HG03196 (cell line): ENCODE results near the gene CDC73.
"Not testable (repeated sequence)": the region's sequence is repeated elsewhere in the genome, so short reads cannot be mapped to it uniquely, and the experiment has no call there.

Experiments
- ATAC-seq: cut with Tn5 transposase; IDR thresholded peaks from one replicate; pipeline ENCODE4 v1.9.1; 2021; ENCODE audit not compliant: unreplicated experiment

CDC73 gene

GRCh38 chr1:193113992-193114332, 7.9 kb upstream of the CDC73 start:
- ATAC-seq = no peak

GRCh38 chr1:193114485-193115095, 7.2 kb upstream of the CDC73 start:
- ATAC-seq = no peak

GRCh38 chr1:193115629-193116227, 6.1 kb upstream of the CDC73 start:
- no peak for ATAC-seq

GRCh38 chr1:193117167-193117566, 4.7 kb upstream of the CDC73 start:
- not testable (repeated sequence) for ATAC-seq

GRCh38 chr1:193118194-193118593, 3.6 kb upstream of the CDC73 start:
- no peak for ATAC-seq

GRCh38 chr1:193118803-193119730, 2.8 kb upstream of the CDC73 start:
- ATAC-seq = no peak

GRCh38 chr1:193120604-193121166, 1.1 kb upstream of the CDC73 start:
- ATAC-seq = no peak

GRCh38 chr1:193123751-193124150, 1.9 kb downstream of the CDC73 start:
- no peak for ATAC-seq

GRCh38 chr1:193125369-193125768, 3.5 kb downstream of the CDC73 start:
- no peak for ATAC-seq

- ATAC-seq = no peak
Measured at GRCh38 chr1:193131266-193131860, 9.5 kb downstream of the CDC73 start.

- no peak for ATAC-seq
Measured at GRCh38 chr1:193140254-193140653, 18.4 kb downstream of the CDC73 start.

GRCh38 chr1:193141804-193142203, 20.0 kb downstream of the CDC73 start:
- ATAC-seq = no peak

- no peak for ATAC-seq
Measured at GRCh38 chr1:193142409-193142808, 20.6 kb downstream of the CDC73 start.

- ATAC-seq = no peak
Measured at GRCh38 chr1:193143285-193143684, 21.5 kb downstream of the CDC73 start.

- no peak for ATAC-seq
Measured at GRCh38 chr1:193144361-193144938, 22.6 kb downstream of the CDC73 start.

- ATAC-seq = no peak
Measured at GRCh38 chr1:193144999-193145398, 23.2 kb downstream of the CDC73 start.

GRCh38 chr1:193156117-193156821, 34.4 kb downstream of the CDC73 start:
- no peak for ATAC-seq

- no peak for ATAC-seq
Measured at GRCh38 chr1:193156822-193157142, 35.0 kb downstream of the CDC73 start.

GRCh38 chr1:193157360-193157759, 35.5 kb downstream of the CDC73 start:
- no peak for ATAC-seq

- no peak for ATAC-seq
Measured at GRCh38 chr1:193176113-193176512, 54.3 kb downstream of the CDC73 start.

- no peak for ATAC-seq
Measured at GRCh38 chr1:193176788-193177187, 55.0 kb downstream of the CDC73 start.
